Tibial nerve (tissue), 4 donors: Measurements from ENCODE around the gene ADPRH. TPM values are rescaled to one million over a fixed set of nuclear protein-coding genes. Genes with fewer than 3 reads are reported as not detected.

Experiments
- DNase-seq, 2 donors: peaks; one replicate each; pipeline ENCODE4 v3.0.0-alpha.2; 2019; ENCODE audit warnings: low spot score in 2 of 2
- H3K27ac ChIP-seq, 4 donors: fragments of 200-600 bp; sonication (generic) in 3 of 4; one replicate each; pipeline ENCODE4 v1.5.1; 2017 to 2019; ENCODE audit warnings: mild to moderate bottlenecking in 1 of 4
- H3K27me3 ChIP-seq, 2 donors: fragments of 200-600 bp; sonication (generic) in 1 of 2; one replicate each; pipeline versions ENCODE4 v1.5.1 to v1.6.0; 2017 to 2019
- H3K36me3 ChIP-seq, 3 donors: fragments of 200-600 bp; sonication (generic); one replicate each; pipeline ENCODE4 v1.5.1; 2018 to 2019
- H3K4me1 ChIP-seq, 4 donors: fragments of 200-600 bp; sonication (generic) in 3 of 4; one replicate each; pipeline ENCODE4 v1.5.1; 2017 to 2019
- H3K4me3 ChIP-seq, 4 donors: fragments of 200-600 bp; sonication (generic) in 3 of 4; one replicate each; pipeline ENCODE4 v1.5.1; 2017 to 2019; ENCODE audit warnings: mild to moderate bottlenecking in 1 of 4, moderate library complexity in 1 of 4
- H3K9me3 ChIP-seq, 4 donors: fragments of 200-600 bp; sonication (generic) in 3 of 4; one replicate each; pipeline ENCODE4 v1.5.1; 2017 to 2019
- EP300 ChIP-seq, 2 donors: sonication (generic); formaldehyde crosslinking; IDR thresholded peaks; one replicate each; pipeline ENCODE4 v1.6.1; 2017; ENCODE audit warnings: antibody characterized with exemption in 2 of 2, mild to moderate bottlenecking in 1 of 2
- POLR2A ChIP-seq, 2 donors: fragments of 450-650 bp; IDR thresholded peaks; one replicate each; pipeline ENCODE4 v1.6.1; 2017; ENCODE audit warnings: antibody characterized with exemption in 2 of 2, mild to moderate bottlenecking in 2 of 2, moderate library complexity in 2 of 2
- WGBS, 2 donors: methylation state at CpG; one replicate each; pipeline ENCODE4 v1.1.5; 2018; 5-methylcytosine and 5-hydroxymethylcytosine counted together
- total RNA-seq, 4 donors: library from RNA; depleted of rRNA; stranded (reverse); fragments of >200 nt; gene quantifications; one replicate each; pipeline ENCODE4 v1.1.0, GENCODE V29; 2016
- TF ChIP-seq, protein P1 (sequence below), 5 experiments: fragments of 200-600 bp in 3 of 5; fragments of 450-650 bp in 2 of 5; sonication (generic) in 3 of 5; IDR thresholded peaks; one replicate each; pipeline ENCODE4 v1.5.1; 2016 to 2019; ENCODE audit warnings: antibody characterized with exemption in 5 of 5, mild to moderate bottlenecking in 3 of 5, moderate library complexity in 2 of 5

Gene ADPRH
- total RNA-seq: 10 to 100 TPM in 2 of 4 donors, 1 to 10 TPM in 2; 7.6 to 12.0 (median 9.1) TPM

DNA sequence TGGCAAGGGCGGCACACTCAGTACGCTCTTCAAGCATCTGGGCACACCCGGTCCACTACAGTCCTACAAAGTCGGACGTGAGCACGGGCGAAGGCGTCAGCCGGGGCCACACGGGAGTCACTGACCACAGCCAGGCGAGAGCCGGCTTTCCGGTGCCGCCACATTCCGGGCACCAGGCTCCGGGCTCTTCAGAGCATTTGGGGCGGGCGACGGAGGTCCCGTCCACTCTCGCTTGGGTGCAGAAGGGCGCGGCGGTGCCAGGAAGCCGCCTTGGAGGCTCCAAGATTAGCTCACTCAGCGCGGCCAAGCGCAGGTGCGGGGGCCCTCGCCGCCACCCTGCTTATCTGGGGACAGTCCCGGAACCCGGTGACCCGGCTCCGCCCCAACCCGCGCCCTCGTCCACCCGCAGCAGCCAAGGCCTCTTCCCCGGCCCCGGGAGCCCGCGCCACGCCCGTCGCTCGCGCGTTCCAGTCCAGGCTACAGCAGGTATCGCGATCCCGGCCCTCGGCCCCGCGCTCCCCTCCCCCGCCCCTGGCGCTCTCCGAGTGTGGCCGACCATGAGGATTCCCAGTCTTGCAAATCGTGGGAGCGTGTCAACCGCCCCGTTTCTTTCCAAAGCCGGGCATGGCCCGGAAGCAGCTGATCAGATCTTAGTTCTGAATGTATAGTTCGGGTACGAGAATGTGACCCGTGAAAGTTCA is at the start of gene ADPRH:
Gene ADPRH (plus strand): TSS at position 127 of the 701 bp plus-strand sequence. CDS start 2,678 bp downstream, outside the sequence.
- TF ChIP-seq POLR2A (IDR thresholded peaks at IDR 0.05) (peak; percentile 21 to 44), EP300 (IDR thresholded peaks at IDR 0.05) (peak in 1 of 2 donors; percentile 66)
- TF ChIP-seq, protein P1, sequence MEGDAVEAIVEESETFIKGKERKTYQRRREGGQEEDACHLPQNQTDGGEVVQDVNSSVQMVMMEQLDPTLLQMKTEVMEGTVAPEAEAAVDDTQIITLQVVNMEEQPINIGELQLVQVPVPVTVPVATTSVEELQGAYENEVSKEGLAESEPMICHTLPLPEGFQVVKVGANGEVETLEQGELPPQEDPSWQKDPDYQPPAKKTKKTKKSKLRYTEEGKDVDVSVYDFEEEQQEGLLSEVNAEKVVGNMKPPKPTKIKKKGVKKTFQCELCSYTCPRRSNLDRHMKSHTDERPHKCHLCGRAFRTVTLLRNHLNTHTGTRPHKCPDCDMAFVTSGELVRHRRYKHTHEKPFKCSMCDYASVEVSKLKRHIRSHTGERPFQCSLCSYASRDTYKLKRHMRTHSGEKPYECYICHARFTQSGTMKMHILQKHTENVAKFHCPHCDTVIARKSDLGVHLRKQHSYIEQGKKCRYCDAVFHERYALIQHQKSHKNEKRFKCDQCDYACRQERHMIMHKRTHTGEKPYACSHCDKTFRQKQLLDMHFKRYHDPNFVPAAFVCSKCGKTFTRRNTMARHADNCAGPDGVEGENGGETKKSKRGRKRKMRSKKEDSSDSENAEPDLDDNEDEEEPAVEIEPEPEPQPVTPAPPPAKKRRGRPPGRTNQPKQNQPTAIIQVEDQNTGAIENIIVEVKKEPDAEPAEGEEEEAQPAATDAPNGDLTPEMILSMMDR (IDR thresholded peaks at IDR 0.05): no peak
- H3K36me3 ChIP-seq: peaks cover 0 to 26% (median 0%) of the 10 kb centered on the region in 3 donors
- peaks cover 0 to 26% (median 0%) of the 10 kb centered on the region in 4 donors for H3K4me1 ChIP-seq
- no peaks in the 10 kb centered on the region for H3K27me3 ChIP-seq
- peak within 1 kb of the TSS; percentile 51 to 80 (median 60) for H3K4me3 ChIP-seq
- H3K27ac ChIP-seq: peak within 1 kb of the TSS; percentile 73 to 97 (median 94)
- 0 to 3% methylated on average over 19 to 42 of the region's 68 CpGs for whole genome bisulfite sequencing, 2 donors
- no peaks in the 10 kb centered on the region for H3K9me3 ChIP-seq
- DNase-seq: peak; percentile 42 to 51

GRCh38 chr3:119529883-119530282 is 49.4 kb upstream of the ADPRH start:
- no peaks in the 10 kb centered on the region for H3K9me3 ChIP-seq
- TF ChIP-seq, protein P1 (IDR thresholded peaks at IDR 0.05): no peak
- no peak for TF ChIP-seq EP300 (IDR thresholded peaks at IDR 0.05)
- H3K4me3 ChIP-seq: no peak overlapping the region

DNA sequence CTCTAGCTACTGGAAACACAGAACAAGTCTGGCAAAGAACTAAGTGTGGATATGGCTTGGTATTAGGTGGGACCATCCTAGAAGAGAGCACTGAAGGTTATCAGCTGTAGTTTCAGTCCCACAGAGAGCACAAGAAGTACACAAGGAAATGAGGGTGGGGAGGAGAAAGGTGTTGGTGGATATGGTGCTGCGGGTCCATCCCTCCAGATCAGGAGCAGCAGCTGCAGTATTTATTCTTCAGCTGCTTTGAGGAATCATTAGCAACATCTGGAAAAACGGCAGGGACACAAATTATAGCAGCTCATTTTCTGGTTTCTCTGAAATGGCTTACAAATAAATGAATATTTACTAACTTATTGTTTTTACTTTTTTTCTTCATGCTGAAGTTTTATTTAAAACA is 48.8 kb upstream of the ADPRH start:
- no peak overlapping the region for H3K4me3 ChIP-seq
- 71 to 72% methylated on average over 2 of the region's 2 CpGs for WGBS, 2 donors
- no peaks in the 10 kb centered on the region for H3K27me3 ChIP-seq
- no peak for DNase-seq
- H3K27ac ChIP-seq: no peak overlapping the region
- no peaks in the 10 kb centered on the region for H3K9me3 ChIP-seq
- TF ChIP-seq, protein P1 (IDR thresholded peaks at IDR 0.05): no peak
- TF ChIP-seq EP300 (IDR thresholded peaks at IDR 0.05): no peak
- no peak for TF ChIP-seq POLR2A (IDR thresholded peaks at IDR 0.05)
- peaks cover 0 to 8% (median 0%) of the 10 kb centered on the region in 3 donors for H3K36me3 ChIP-seq
- no peaks in the 10 kb centered on the region for H3K4me1 ChIP-seq

More at GRCh38 chr3:119529883-119530282, 49.4 kb upstream of the ADPRH start:
- no peaks in the 10 kb centered on the region for H3K27me3 ChIP-seq
- H3K27ac ChIP-seq: no peak overlapping the region
- no peaks in the 10 kb centered on the region for H3K4me1 ChIP-seq
- H3K36me3 ChIP-seq: peaks cover 0 to 10% (median 0%) of the 10 kb centered on the region in 3 donors
- no peak for DNase-seq

DNA sequence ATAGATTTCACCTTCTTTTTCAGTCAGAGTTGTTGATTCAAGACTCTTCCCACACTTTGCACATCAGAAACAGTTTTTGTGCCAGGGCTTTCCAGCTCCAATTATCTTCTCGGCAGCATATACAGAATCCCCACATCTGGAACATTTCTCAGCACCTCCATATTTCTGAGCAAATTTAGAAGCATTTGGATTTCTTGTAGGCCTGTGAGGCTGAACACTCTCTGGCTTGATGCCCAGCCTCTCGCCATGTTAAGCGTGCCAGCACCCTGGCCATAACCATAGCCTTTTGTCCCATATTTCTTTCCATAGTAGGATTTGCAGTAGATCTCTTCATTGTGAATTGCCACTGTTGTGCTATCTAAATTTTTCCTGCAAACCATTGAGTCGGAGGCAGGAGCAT is 48.1 kb upstream of the ADPRH start:
- H3K9me3 ChIP-seq: no peaks in the 10 kb centered on the region
- 66 to 74% methylated on average over 4 of the region's 4 CpGs for WGBS, 2 donors
- H3K27me3 ChIP-seq: no peaks in the 10 kb centered on the region
- DNase-seq: no peak
- no peak overlapping the region for H3K27ac ChIP-seq
- H3K4me3 ChIP-seq: no peak overlapping the region
- H3K4me1 ChIP-seq: no peaks in the 10 kb centered on the region
- TF ChIP-seq, protein P1 (IDR thresholded peaks at IDR 0.05): no peak
- TF ChIP-seq POLR2A (IDR thresholded peaks at IDR 0.05) (no peak), EP300 (IDR thresholded peaks at IDR 0.05) (no peak)
- peaks cover 0 to 6% (median 0%) of the 10 kb centered on the region in 3 donors for H3K36me3 ChIP-seq

DNA sequence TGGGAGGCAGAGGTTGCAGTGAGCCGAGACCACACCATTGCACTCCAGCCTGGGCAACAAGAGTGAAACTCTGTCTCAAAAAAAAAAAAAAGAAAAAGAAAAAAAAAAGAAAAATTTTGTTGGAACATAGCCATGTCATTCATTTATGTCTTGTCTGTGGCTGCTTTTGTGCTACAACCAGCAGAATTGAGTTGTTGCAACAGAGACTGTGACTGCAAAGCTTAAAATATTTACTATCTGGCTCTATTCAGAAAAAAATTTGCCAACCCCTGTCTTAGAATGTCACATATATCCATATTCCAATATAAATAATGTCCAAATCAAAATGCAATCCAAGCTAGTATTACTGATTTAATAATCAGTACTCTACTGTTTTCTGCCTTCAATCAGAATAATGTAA is 45.0 kb upstream of the ADPRH start:
- H3K4me3 ChIP-seq: no peak overlapping the region
- H3K27ac ChIP-seq: no peak overlapping the region
- H3K4me1 ChIP-seq: no peaks in the 10 kb centered on the region
- H3K27me3 ChIP-seq: no peaks in the 10 kb centered on the region
- peaks cover 0 to 3% (median 0%) of the 10 kb centered on the region in 3 donors for H3K36me3 ChIP-seq
- 47 to 58% methylated on average over 1 of the region's 1 CpG for WGBS, 2 donors
- H3K9me3 ChIP-seq: no peaks in the 10 kb centered on the region
- TF ChIP-seq, protein P1 (IDR thresholded peaks at IDR 0.05): no peak
- TF ChIP-seq EP300 (IDR thresholded peaks at IDR 0.05): no peak
- TF ChIP-seq POLR2A (IDR thresholded peaks at IDR 0.05): no peak
- DNase-seq: no peak
